Stomach (tissue), 9 donors: ENCODE measurements around the gene PARVB. TPM values are rescaled to one million over a fixed set of nuclear protein-coding genes. Genes with fewer than 3 reads are reported as not detected.

ENCODE experiments used
- DNase-seq, 2 donors: peaks; one replicate each; pipeline versions ENCODE4 v3.0.0 to v3.0.0-alpha.2; 2013 to 2019
- H3K27ac ChIP-seq, 5 donors: fragments of 200-600 bp in 4 of 5; sonication (generic) in 4 of 5; one replicate each; pipeline ENCODE4 v1.5.1; 2013 to 2019; ENCODE audit warnings: mild to moderate bottlenecking in 1 of 5, moderate library complexity in 1 of 5
- H3K27me3 ChIP-seq, 3 donors: fragments of 200-600 bp; sonication (generic); one replicate each; pipeline ENCODE4 v1.5.1; 2017 to 2019; ENCODE audit warnings: mixed run types in 1 of 3
- H3K36me3 ChIP-seq, 4 donors: fragments of 200-600 bp; sonication (generic); 1 replicate in 3 of 4; 2 replicates in 1 of 4; pipeline ENCODE4 v1.5.1; 2016 to 2019
- H3K4me1 ChIP-seq, 4 donors: fragments of 200-600 bp; sonication (generic); one replicate each; pipeline ENCODE4 v1.5.1; 2016 to 2019
- H3K4me3 ChIP-seq, 4 donors: fragments of 200-600 bp; sonication (generic) in 3 of 4; one replicate each; pipeline ENCODE4 v1.5.1; 2016 to 2019; ENCODE audit warnings: mild to moderate bottlenecking in 1 of 4
- H3K9me3 ChIP-seq, 4 donors: fragments of 200-600 bp; sonication (generic); one replicate each; pipeline ENCODE4 v1.5.1; 2016 to 2019
- EP300 ChIP-seq: sonication (generic); formaldehyde crosslinking; IDR thresholded peaks from one replicate; pipeline ENCODE4 v1.6.1; 2017; ENCODE audit warnings: antibody characterized with exemption
- POLR2A ChIP-seq, 4 donors: fragments of 450-650 bp; IDR thresholded peaks; one replicate each; pipeline ENCODE4 v1.6.1; 2016; ENCODE audit warnings: antibody characterized with exemption in 4 of 4, control low read depth in 2 of 4, mild to moderate bottlenecking in 1 of 4, moderate library complexity in 1 of 4
- POLR2AphosphoS5 ChIP-seq, 3 donors: sonication (generic); formaldehyde crosslinking; IDR thresholded peaks; one replicate each; pipeline ENCODE4 v1.6.1; 2016; ENCODE audit warnings: antibody characterized with exemption in 3 of 3
- WGBS, 5 donors: extraction: QIAGEN DNeasy Blood & Tissue Kit in 3 of 5; methylation state at CpG; one replicate each; pipeline versions ENCODE4 v1.1.5 to v1.1.7; 2013 to 2018; 5-methylcytosine and 5-hydroxymethylcytosine counted together
- intact Hi-C: fragments of 100-400 bp; cut with DNase I; formaldehyde crosslinking; loops from one replicate; pipeline ENCODE4 v1.15.1; 2023; ENCODE audit warnings: low total_unique reads
- polyA plus RNA-seq, 3 donors: library from polyadenylated mRNA; stranded (reverse); fragments of 200-250 nt; gene quantifications; one replicate each; pipeline ENCODE4 v1.2.3, GENCODE V29; 2013
- total RNA-seq, 5 donors: library from RNA; depleted of rRNA; stranded (reverse); fragments of >200 nt; gene quantifications; one replicate each; pipeline versions ENCODE4 v1.1.0 to v1.2.3, GENCODE V29; 2014 to 2016
- TF ChIP-seq, protein P1 (sequence below), 7 experiments: fragments of 450-650 bp in 4 of 7; fragments of 200-600 bp in 3 of 7; sonication (generic) in 3 of 7; IDR thresholded peaks; one replicate each; pipeline ENCODE4 v1.5.1; 2016 to 2019; ENCODE audit warnings: antibody characterized with exemption in 7 of 7, control low read depth in 2 of 7, mild to moderate bottlenecking in 1 of 7
- donor health status: healthy with polysubstance abuse.
- donor health status: Bipolar disorder and iron deficiency.
- donor health status: healthy.

The PARVB gene
- total and polyA plus RNA-seq, 8 donors: 2.9 to 143 (median 19.1) TPM

DNA sequence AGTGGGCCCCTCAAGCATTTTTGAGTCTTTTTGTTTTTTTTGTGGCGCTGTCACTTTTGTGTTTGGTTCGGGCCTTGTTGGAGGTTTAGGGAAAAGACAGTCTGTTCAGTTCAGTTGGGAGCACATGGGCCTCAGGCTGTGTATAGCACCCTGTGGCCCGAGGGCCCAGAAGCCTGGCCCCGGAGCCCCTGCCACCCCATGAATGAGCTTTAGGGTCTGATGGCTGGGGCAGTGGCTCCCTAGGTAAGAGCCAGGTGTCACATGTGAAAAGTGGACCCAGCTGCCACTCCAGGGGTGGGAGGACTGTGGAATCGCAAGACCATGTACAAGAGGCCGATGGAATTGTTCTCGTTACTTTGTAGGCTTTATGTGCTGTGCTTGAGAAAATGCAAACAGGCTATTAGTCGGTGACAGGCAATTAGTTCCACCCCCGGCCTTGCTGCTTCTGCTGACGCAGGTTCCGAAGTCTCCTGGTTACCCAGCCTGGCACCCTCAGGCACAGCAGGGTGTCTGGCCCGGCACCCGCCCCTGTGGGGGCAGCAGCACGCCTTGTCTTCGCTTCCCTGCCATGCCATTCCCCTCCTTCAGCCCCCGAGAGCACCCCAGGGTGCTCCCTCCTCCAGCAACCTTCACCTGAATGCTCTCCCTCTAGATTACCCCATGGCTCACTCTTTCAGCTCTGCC, 118.5 kb downstream of the PARVB start:
- TF ChIP-seq, protein P1, sequence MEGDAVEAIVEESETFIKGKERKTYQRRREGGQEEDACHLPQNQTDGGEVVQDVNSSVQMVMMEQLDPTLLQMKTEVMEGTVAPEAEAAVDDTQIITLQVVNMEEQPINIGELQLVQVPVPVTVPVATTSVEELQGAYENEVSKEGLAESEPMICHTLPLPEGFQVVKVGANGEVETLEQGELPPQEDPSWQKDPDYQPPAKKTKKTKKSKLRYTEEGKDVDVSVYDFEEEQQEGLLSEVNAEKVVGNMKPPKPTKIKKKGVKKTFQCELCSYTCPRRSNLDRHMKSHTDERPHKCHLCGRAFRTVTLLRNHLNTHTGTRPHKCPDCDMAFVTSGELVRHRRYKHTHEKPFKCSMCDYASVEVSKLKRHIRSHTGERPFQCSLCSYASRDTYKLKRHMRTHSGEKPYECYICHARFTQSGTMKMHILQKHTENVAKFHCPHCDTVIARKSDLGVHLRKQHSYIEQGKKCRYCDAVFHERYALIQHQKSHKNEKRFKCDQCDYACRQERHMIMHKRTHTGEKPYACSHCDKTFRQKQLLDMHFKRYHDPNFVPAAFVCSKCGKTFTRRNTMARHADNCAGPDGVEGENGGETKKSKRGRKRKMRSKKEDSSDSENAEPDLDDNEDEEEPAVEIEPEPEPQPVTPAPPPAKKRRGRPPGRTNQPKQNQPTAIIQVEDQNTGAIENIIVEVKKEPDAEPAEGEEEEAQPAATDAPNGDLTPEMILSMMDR (IDR thresholded peaks at IDR 0.05): no peak
- TF ChIP-seq POLR2A (IDR thresholded peaks at IDR 0.05) (no peak), EP300 (peak; percentile 67), POLR2AphosphoS5 (IDR thresholded peaks at IDR 0.05) (peak in 1 of 3 donors; percentile 32)
- DNase-seq: peak in 1 of 2 donors; percentile 64
- Histone ChIP-seq H3K4me1 (peaks cover 0 to 52% (median 11%) of the 10 kb centered on the region in 4 donors), H3K36me3 (peaks cover 0 to 25% (median 21%) of the 10 kb centered on the region in 4 donors), H3K27ac (peak overlapping the region in 2 of 5 donors; percentile 59 to 79), H3K4me3 (no peak overlapping the region), H3K27me3 (no peaks in the 10 kb centered on the region), H3K9me3 (peaks cover 0 to 6% (median 5%) of the 10 kb centered on the region in 4 donors)
- intact Hi-C loops: no loop called here
- WGBS, 5 donors: 75 to 92% (median 88%) methylated on average over 16 of the region's 16 CpGs

DNA sequence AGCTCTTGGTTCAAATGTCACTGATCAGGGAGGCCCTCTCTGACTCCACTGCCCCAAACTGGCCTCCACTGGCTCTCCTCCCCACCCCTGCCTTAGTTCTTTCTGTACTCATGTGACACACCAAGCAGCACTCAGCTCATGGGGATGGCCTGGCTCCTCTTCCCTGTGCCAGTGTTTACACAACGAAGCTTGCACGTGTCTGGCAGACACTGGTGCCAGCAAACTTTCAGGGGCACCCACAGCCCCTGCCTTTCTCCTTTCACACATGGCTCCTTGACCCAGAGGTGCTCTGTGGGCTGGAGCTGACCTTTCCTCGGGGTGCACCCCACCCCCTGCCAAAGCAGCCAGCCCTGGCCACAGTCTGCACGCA, 119.0 kb downstream of the PARVB start:
- peak overlapping the region in 3 of 5 donors; percentile 31 to 79 (median 44) for H3K27ac ChIP-seq
- H3K36me3 ChIP-seq: peaks cover 0 to 19% (median 17%) of the 10 kb centered on the region in 4 donors
- 39 to 54% (median 43%) methylated on average over 4 of the region's 4 CpGs for WGBS, 5 donors
- H3K27me3 ChIP-seq: no peaks in the 10 kb centered on the region
- peaks cover 0 to under 1% (median under 1%) of the 10 kb centered on the region in 4 donors for H3K9me3 ChIP-seq
- intact Hi-C loops: no loop called here
- no peak overlapping the region for H3K4me3 ChIP-seq
- peaks cover 4 to 56% (median 14%) of the 10 kb centered on the region in 4 donors for H3K4me1 ChIP-seq
- peak in 1 of 2 donors; percentile 64 for DNase-seq
- TF ChIP-seq, protein P1 (IDR thresholded peaks at IDR 0.05): no peak
- TF ChIP-seq EP300 (peak; percentile 24), POLR2A (IDR thresholded peaks at IDR 0.05) (no peak), POLR2AphosphoS5 (IDR thresholded peaks at IDR 0.05) (peak in 1 of 3 donors; percentile 73)

DNA sequence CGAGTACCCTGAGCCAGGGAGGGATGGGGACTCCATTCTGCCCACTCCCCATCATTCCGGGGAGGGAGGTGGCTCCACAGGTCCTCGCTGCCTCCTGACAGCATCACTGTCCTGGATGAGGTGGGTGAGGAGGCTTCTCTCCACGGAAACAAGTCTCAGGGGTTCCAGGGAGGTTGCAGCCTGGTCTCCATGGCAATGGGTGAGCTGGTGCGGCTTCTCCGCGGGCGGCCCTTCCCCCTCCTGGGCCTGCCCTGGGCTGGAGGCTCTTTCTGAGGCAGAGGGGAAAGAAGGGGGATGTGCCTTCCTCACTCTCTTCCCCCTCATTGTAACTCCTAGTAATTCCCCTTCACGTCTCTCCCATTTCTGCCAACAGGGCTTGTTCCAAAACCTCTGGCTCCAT, 119.5 kb downstream of the PARVB start:
- Histone ChIP-seq H3K36me3 (peaks cover 0 to 17% (median 14%) of the 10 kb centered on the region in 4 donors), H3K9me3 (no peaks in the 10 kb centered on the region), H3K4me3 (no peak overlapping the region), H3K27me3 (no peaks in the 10 kb centered on the region), H3K27ac (peak overlapping the region in 3 of 5 donors; percentile 31 to 79 (median 44)), H3K4me1 (peaks cover 4 to 61% (median 18%) of the 10 kb centered on the region in 4 donors)
- intact Hi-C loops: no loop called here
- DNase-seq: no peak
- WGBS, 5 donors: 63 to 80% (median 74%) methylated on average over 8 to 9 of the region's 9 CpGs
- TF ChIP-seq EP300 (no peak), POLR2A (IDR thresholded peaks at IDR 0.05) (no peak), POLR2AphosphoS5 (IDR thresholded peaks at IDR 0.05) (no peak)
- TF ChIP-seq, protein P1 (IDR thresholded peaks at IDR 0.05): no peak

DNA sequence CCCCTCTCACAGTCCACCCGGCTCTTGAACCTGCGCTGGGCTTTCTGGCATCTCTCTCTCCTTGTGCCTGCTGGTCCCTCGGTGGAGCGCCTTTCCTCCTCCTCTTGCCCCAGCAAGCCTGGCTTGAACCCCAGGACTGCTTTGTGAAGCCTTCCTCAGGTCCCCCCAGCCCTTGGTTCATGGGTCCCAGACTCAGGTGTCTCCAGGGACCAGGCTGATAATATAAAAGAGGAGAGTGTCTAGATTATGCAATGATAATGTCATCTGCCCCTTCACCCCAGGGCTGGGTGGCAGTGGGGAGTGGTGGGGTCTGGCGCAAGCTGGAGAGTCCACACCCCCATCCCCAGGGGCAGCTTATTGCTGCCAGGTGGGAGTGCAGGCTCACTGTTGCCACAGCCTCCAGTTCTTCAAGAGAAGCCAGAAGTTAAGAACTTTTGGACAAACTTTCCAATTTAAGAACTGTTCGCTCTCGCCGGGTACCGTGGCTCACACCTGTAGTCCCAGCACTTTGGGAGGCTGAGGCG, 120.0 kb downstream of the PARVB start:
- Histone ChIP-seq H3K36me3 (peaks cover 0 to 18% (median 10%) of the 10 kb centered on the region in 4 donors), H3K4me1 (peaks cover 4 to 61% (median 20%) of the 10 kb centered on the region in 4 donors), H3K27me3 (no peaks in the 10 kb centered on the region), H3K9me3 (no peaks in the 10 kb centered on the region), H3K27ac (peak overlapping the region in 2 of 5 donors; percentile 44 to 79), H3K4me3 (no peak overlapping the region)
- TF ChIP-seq, protein P1 (IDR thresholded peaks at IDR 0.05): no peak
- TF ChIP-seq EP300: no peak
- no peak for TF ChIP-seq POLR2A (IDR thresholded peaks at IDR 0.05)
- TF ChIP-seq POLR2AphosphoS5 (IDR thresholded peaks at IDR 0.05): no peak
- 88 to 96% (median 93%) methylated on average over 9 to 10 of the region's 10 CpGs for WGBS, 5 donors
- no peak for DNase-seq
- intact Hi-C loops: no loop called here
